HG03432 (cell line): ENCODE results near the gene MBOAT1.
"Not testable (repeated sequence)": the region's sequence is repeated elsewhere in the genome, so short reads cannot be mapped to it uniquely, and the experiment has no call there.

Experiments used
- ATAC-seq: cut with Tn5 transposase; IDR thresholded peaks from one replicate; pipeline ENCODE4 v1.9.1; 2021; ENCODE audit warnings: mild to moderate bottlenecking, moderate library complexity; ENCODE audit not compliant: unreplicated experiment

MBOAT1 gene

DNA sequence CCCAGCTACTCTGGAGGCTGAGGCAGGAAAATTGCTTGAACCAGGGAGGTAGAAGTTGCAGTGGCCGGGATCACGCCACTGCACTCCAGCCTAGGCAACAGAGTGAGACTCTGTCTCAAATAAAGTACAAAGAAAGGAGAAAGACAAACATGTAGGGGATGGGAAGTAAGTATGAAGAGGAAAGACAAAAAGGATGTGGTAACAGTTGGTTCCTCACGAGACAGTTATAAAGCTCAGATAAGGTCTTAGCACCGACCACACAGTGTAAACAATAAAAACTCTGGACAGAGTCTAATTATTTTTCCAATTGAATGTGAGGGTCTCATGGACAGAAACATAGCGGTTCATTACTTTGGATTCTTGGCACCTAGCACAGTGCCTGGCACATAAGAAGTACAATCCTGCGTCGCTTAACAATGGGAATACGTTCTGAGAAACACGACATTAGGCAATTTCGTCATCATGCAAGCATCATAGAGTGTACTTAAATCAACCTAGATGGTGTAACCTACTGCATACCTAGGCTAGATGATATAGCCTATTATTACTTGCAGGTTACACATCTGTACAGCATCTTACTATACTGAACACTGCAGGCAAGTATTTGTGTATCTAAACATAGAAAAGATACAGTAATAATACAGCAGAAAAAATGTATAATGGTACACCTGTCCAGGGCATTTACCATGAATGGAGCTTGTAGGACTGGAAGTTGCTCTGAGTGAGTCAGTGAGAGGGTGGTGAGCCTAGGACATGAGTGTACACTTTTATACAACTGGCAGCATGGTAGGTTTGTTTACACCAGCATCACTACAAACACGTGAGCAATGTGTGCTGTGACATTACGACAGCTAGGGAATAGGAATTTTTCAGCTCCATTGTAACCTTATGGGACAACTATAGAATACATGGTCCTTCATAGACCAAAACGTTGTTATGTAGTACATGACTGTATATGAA is 38.2 kb downstream of the MBOAT1 start:
- ATAC-seq = peak; percentile 77

DNA sequence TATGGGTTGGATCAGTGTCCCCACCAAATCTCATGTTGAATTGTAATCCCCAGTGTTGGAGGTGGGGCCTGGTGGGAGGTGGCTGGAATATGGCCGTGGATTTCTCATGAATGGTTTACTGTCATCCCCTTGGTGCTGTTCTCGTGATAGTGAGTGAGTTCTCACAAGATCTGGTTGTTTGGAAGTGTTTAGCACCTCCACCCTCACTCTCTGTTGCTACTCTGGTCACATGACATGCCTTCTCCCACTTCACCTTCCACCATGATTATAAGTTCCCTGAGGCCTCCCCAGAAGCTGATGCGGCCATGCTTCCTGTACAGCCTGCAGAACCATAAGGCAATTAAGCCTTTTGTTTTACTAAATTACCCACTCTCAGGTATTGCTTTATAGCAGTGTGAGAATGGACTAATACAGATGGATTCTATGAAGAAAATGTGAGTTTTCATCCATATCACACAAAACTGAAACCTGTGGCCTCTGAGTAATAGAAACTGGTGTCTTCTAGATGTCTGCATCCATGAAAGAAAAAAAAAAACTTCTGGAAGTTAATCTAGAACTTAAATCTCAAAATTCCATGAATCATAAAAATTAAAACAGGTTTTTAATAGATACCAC is 39.3 kb downstream of the MBOAT1 start:
- ATAC-seq = no peak

DNA sequence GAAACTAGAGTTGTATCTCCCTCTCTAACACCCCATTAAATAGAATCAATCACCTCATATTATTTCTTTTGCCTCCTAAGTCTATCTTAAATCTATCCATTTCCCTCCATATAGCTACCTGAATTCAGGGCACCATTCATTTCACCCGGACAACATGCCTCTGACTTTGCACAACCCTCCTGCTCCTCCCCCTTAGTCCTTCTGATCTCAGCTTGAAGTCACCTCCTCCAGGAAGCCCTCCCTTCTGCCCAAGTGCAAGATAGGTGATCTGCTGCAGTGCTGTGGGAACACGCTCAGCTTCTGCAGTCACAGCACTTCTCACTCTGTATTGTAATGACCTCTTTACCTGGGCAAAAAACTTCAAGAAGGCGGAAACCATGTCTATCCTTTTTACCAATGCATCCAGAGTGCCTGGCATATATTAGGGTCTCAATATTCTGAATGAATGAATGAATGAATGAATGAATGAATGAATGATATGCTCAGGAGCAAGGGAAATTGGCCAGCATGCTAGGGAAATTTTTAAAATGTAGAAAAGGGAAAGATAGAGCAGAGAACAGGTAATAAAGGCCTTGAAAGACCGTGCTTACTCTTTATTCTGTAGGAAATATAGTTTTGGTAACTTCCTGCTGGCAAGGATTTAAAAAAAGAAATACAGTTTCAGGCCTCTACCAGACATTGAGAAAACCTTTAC is 41.7 kb downstream of the MBOAT1 start:
- ATAC-seq = no peak

DNA sequence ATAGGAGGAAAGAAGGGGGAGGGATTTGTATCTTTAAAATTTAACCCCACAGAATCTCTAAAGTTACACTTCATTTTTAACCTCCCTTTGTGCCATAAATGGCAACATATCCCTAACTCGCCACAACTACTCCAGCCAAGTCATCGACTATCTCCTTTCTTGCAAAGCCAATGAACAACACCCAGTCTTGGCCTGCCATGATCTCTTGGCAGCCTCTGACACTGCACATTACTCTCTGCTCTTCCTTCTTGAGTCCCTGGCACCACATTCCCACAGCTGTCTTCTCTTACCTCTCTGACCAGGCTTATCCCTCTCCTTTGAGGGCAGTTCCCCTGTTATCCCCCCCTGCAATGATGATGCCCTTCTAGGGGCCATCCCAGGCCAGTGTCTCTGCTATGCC is 42.5 kb downstream of the MBOAT1 start:
- no peak for ATAC-seq

DNA sequence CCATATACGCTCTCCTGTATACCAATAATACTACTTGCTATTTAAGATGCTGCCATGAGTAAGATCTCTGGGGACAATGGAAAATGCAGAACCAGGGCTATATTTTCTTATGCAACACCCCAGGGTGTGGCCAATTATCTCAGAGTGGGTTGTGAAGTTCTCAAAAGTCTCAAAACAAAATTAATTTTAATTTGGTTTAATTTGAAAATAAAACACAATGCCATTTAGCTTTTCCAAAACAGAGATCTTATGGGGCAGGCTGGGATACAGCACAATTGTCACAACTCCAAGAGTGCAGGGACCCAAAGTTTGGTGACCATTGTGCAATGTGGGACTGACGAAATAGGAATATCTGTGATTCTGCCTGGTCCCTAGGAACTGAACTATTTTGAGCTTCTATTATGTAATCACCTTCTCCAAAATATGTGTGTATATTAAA is 43.1 kb downstream of the MBOAT1 start:
- no peak for ATAC-seq

DNA sequence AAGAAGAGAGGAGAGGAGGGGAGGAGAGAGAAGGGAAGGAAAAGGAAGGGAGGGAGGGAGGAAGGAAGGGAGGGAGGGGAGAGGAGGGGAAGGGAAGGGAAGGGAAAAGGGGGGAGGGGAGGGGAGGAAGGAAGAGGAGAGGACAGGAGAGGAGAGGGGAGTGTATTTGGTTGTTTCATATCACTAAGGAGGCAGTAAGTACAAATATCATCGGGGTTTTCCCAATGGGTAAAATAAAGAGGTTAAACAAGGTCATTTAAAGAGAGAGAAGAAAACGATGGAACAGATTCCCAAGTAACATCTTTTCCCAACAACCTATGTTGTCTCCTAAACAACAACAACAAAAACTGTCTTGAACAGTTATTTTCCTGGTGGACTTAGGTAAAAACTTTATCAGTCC is 43.6 kb downstream of the MBOAT1 start:
- ATAC-seq = no peak

DNA sequence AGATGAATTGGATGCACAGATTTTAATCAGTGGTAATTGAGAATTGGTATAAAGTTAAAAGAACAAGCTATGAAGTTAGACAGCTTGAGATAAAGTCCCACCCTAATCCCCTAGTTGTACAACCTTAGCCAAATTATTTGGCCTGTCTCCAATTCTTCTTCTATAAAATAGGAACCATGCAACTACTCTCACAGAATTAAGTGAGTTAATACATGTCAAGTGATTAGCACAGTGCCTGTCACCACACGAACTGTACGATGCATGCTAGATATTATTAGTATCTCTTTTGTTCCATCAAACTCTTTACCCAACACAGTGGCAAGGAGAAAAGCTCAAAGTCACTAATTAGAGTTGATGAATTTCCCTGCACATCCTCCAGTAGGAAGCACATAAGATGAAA is 44.7 kb downstream of the MBOAT1 start:
- ATAC-seq = no peak

DNA sequence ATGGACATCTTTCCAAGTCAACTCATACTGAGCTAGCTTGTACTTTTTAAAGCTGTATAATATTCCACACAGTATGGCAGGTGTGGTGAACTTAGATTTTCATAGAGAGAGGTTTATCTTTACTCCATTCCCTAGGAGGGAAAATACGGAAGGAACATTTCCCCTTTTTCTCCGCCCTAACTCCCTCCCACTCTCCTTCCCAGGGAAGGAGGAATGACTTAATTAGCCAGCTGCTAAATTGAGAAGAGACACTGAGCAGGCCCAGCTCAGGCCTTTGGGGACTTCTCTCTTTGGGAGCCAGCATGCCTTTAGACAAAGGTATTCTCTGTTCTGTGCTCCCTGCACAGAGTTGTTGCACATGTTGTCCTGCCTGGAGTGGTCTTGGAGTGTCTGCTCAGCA is 46.1 kb downstream of the MBOAT1 start:
- ATAC-seq = no peak

DNA sequence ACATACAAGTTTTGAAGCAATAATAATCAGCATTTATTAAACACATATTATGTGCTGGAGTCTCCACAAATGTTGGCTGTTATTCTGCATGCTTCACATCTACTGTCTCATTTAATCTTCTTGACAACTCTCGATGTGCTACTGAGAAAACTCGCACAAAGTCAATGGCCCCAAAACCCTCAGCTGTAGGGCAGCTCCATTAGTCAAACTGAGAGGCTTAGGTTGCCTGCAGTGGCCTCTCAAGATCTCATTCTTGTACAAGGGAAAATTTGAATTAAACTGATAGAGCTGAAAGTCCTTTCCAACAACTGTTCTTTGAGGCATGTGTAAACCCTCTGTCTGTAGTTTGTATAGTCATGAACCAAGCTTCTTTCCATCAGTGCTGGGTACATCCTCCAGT is 49.8 kb downstream of the MBOAT1 start:
- peak; percentile 39 for ATAC-seq

DNA sequence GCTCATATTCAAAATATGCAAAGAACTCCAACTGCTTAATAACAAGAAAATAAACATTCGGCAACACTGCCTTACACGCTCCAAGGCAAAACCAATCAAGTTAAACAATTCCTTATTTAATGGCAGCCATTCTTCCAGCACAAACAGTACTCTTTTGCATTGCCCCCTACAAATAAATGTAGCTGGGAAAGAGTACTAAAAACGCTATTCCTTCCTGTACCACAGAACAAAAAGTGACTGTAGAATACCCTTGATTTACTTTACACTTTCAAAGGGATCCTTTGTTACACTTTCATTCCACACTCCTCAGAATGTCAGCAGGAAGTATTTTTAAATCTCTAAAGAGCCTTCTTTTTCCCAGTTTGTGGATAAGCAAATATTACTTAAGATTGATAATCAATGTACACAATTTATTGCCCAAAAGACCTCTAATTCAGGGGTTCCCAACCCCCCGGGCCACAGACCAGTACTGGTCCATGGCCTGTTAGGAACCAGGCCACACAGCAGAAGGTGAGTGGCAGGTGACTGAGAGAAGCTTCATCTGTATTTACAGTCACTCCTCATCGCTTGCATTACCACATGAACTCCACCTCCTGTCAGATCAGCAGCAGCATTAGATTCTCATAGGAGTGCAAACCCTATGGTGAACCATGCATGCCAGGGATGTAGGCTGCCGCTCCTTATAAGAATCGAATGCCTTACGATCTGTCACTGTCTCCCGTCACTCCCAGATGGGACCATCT is 51.6 kb downstream of the MBOAT1 start:
- no peak for ATAC-seq

DNA sequence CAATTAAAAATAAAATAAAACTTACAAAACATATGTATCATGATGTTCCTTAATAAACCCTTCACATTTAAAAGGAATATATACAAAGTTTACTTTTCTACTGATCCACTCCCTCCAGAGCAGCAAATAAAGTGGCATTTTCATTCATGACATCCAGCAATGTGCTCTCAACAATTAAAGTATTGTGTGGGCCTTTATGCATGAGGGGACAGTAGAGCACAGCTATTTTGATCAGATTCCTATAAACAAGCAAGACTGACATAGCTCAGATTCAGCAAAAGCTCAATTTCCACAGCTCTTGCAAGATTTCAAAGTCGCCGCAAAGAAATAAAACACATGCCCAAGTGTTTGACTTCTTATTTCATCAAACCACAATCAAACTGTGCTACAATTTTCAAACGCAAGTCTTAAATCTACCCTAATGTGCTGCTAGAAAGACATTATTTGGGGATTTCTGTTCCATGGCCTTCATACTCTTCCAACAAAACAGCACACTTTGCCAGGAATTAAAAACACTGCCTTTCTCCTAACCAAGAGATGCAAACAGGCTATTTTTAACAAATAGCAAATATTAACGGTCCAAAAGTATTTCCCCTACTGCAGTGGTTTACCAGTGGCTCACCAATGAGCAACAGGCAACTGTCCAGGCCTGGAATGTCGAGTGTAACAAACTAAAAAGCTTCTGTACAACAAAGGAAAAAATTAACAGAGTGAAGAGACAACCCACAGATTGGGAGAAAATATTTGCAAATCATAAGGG is 52.3 kb downstream of the MBOAT1 start:
- no peak for ATAC-seq

DNA sequence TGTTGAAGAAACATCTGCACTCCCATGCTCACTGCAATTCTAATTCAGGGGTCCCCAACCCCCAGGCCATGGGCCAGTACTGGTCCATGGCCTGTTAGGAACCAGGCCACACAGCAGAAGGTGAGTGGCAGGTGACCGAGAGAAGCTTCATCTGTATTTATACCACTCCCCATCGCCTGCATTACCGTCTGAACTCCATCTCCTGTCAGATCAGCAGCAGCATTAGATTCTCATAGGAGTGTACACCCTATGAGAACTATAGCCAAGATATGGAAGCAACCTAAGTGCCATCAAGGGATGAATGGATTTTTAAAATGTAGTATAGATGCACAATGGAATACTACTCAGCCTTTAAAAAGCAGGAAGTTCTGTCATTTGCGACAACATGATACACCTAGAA is 53.2 kb downstream of the MBOAT1 start:
- no peak for ATAC-seq

DNA sequence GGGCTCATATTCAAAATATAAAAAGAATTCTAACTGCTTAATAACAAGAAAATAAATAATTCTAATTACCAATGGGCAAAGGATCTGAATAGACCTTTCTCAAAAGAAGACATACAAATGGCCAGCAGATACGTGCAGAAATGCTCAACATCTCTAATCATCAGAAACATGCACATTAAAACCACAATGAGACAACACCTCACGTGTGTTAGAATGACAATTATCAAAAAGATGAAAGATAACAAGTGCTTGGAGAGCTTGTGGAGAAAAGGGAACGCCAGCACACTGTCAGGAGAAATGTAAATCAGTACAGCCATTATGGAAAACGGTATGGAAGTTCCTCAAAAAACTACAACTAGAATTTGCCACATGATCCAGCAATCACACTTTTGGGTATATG is 53.6 kb downstream of the MBOAT1 start:
- no peak for ATAC-seq

DNA sequence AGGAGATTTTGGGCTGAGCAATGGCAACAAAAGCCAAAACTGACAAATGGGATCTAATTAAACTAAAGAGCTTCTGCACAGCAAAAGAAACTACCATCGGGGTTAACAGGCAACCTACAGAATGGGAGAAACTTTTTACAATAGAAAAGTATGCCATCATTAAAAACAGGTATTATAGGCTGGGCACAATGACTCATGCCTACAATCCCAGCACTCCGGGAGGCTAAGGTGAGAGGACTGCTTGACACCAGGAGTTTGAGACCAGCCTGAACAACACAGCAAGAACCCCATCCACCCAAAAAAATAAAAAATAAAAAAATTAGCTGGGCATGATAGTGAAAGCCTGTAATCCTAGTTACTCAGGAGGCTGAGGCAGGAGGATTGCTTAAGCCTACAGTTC is 55.4 kb downstream of the MBOAT1 start:
- no peak for ATAC-seq

DNA sequence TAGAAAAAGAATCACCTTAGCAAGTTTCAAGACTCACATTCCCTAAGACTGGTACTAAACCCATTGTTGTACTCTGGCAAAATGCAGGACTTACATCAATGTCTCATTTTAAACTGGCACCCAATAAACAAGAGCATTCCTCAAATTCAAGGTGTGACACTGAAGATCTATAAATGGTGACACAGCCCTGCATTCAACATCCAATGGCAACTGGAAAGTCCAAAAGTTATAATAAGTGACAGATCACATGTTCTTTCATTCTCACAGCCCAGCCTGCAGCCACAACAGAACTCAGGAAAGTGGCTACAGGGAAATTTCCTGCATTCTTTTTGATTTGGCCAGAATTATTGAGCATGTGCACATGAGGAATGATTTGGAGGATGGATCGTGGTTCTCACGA is 57.5 kb downstream of the MBOAT1 start:
- ATAC-seq = no peak

DNA sequence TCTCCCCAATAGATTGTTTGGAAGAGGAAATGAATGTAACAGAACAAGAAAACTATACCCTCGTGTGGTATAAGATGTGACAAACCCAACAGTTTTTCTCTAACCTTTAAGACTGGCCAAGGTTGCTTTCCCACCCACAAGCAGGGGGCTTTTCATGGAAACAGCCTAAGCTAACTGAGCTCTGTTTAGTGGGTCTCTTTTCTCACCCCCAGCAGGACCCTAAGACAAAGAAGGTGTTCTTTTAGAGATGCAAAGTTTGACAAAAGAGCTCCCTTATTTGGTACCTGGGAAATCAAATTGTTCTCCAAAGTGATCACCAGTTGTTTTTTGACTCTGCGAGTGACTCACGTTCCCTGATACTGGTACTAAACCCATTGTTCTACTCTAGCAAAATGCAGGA is 59.1 kb downstream of the MBOAT1 start:
- ATAC-seq = no peak

DNA sequence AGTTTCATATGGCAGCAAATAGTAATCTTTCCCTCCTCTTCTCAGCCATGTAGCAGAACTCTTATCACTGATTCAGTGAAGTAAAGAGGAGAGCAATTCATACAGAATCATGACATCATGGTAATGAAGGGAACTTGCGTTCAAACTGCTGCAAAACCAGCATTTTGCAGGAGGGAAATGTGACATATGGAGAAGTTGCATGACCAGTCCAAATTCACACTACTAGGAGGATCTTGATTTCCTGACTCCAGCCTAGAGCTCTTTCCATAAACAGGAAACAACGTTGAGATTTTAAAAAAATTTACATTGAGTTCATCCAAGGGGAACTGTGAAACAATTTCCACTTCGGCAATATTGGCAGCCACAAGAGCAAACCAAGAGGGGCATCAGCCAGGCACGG is 63.8 kb downstream of the MBOAT1 start:
- ATAC-seq = no peak

DNA sequence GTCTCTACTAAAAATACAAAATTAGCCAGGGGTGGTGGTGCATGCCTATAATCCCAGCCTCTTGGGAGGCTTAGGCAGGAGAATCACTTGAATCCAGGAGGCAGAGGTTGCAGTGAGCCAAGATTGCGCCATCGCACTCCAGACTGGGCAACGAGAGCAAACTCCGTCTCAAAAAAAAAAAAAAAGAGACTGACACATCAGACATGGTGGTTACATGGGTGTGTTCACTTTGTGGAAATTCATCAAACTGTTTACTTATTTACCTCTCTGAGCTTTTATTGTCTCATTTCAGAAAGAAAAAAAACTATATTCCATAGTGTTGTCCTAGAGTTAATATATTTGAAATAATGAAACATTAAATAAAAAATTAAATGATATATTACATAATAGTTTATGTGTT is 64.8 kb downstream of the MBOAT1 start:
- ATAC-seq = no peak

DNA sequence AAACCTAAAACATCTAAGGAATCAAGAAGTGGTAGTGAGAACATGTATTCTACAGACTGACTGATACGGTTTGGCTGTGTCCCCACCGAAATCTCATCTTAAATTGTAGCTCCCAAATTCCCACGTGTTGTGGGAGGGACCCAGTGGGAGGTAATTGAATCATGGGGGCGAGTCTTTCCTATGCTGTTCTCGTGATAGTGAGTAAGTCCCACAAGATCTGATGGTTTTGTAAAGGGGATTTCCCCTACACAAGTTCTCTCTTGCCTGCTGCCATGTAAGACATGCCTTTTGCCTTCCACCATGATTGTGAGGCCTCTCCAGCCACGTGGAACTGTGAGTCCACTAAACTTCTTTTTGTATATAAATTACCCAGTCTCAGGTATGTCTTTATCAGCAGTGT is 65.4 kb downstream of the MBOAT1 start:
- ATAC-seq = not testable (repeated sequence)

DNA sequence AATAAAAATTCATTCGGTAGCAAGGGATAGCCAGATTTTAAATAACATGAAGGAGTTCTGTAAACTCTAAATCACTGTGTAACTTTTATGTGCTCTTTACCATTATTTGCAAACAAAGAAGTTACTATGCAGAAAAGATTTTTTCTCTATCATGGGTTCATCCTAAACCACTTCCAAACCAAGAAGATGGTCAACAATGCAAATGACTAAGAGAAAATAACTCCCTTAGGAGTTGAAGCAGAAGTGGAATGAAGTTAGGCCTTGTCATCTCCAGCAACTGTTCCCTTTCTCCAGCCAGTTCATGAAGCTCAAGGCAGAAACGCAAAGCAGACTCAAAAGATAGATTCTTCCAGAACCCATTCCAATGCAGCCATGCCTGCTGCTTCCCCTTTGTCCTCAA is 66.0 kb downstream of the MBOAT1 start:
- ATAC-seq = no peak
